KMS-11 (cell line): Measurements from ENCODE around the gene ACOXL.

Source experiments
- H2AFZ ChIP-seq: fragments of 200-600 bp; sonication (generic); 2 replicates; pipeline ENCODE4 v1.6.1; 2016; ENCODE audit warnings: antibody characterized with exemption, mixed run types, low read depth
- H3K27ac ChIP-seq: fragments of 200-600 bp; sonication (generic); 2 replicates; pipeline ENCODE4 v1.6.1; 2016; ENCODE audit warnings: mild to moderate bottlenecking, mixed run types
- H3K27me3 ChIP-seq: fragments of 200-600 bp; sonication (generic); 2 replicates; pipeline ENCODE4 v1.6.1; 2017; ENCODE audit warnings: mild to moderate bottlenecking, low read depth, mixed run types, moderate library complexity; ENCODE audit not compliant: insufficient read depth
- H3K36me3 ChIP-seq: fragments of 200-600 bp; sonication (generic); 2 replicates; pipeline ENCODE4 v1.6.1; 2017; ENCODE audit warnings: mild to moderate bottlenecking, mixed run types; ENCODE audit not compliant: insufficient read depth
- H3K4me1 ChIP-seq: fragments of 200-600 bp; sonication (generic); 2 replicates; pipeline ENCODE4 v1.6.1; 2016; ENCODE audit warnings: mild to moderate bottlenecking, low read depth, mixed run types; ENCODE audit not compliant: poor library complexity, severe bottlenecking
- H3K4me2 ChIP-seq: fragments of 200-600 bp; sonication (generic); 2 replicates; pipeline ENCODE4 v1.7.0; 2016; ENCODE audit warnings: mild to moderate bottlenecking, mixed run types
- H3K4me3 ChIP-seq: fragments of 200-600 bp; sonication (generic); IDR thresholded peaks from 2 replicates; pipeline ENCODE4 v1.6.1; 2017; ENCODE audit warnings: low read depth, low read length, mixed read lengths; ENCODE audit not compliant: insufficient read depth
- H3K79me2 ChIP-seq: fragments of 200-600 bp; sonication (generic); 2 replicates; pipeline ENCODE4 v1.6.1; 2016; ENCODE audit warnings: low read depth, mixed run types; ENCODE audit not compliant: insufficient read depth
- H3K9ac ChIP-seq: fragments of 200-600 bp; sonication (generic); 2 replicates; pipeline ENCODE4 v1.6.1; 2016; ENCODE audit warnings: mild to moderate bottlenecking, mixed run types
- H4K20me1 ChIP-seq: fragments of 200-600 bp; sonication (generic); 2 replicates; pipeline ENCODE4 v1.6.1; 2016; ENCODE audit warnings: mild to moderate bottlenecking, mixed run types; ENCODE audit not compliant: insufficient read depth
- CTCF ChIP-seq: fragments of 200-600 bp; sonication (generic); conservative IDR thresholded peaks from 2 replicates; pipeline ENCODE4 v1.6.1; 2017; ENCODE audit warnings: low read depth, mild to moderate bottlenecking, antibody characterized with exemption, low read length, moderate library complexity, mixed read lengths

The ACOXL gene

DNA sequence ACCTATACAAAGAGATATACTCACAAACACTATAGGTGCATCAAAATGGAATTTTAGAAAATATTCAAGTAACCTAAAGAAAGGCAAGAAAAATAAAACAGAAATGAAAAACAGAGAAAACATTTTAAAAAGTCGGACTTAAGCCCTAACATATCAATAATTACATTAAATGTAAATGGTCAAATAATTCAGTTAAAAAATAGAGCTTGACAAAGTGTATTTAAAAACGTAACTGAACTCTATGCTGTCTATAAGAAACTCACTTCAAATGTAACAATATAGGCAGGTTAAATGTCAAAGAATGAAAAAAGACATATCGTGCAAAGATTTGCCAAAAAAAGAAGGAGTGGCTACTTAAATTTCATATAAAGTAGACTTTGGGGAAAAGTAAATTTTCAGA, 163.9 kb downstream of the ACOXL start:
- no peaks in the 10 kb centered on the region for H3K36me3 ChIP-seq
- H3K9ac ChIP-seq: no peak overlapping the region
- H3K79me2 ChIP-seq: no peaks in the 10 kb centered on the region
- no peaks in the 10 kb centered on the region for H3K4me1 ChIP-seq
- no peak overlapping the region for H3K4me2 ChIP-seq
- H3K27me3 ChIP-seq: no peaks in the 10 kb centered on the region
- no peak overlapping the region for H3K4me3 ChIP-seq
- H4K20me1 ChIP-seq: no peaks in the 10 kb centered on the region
- H3K27ac ChIP-seq: no peak overlapping the region
- no peak overlapping the region for H2AFZ ChIP-seq
- TF ChIP-seq CTCF: no peak

GRCh38 chr2:110897966-110898365, 165.6 kb downstream of the ACOXL start:
- H3K4me2 ChIP-seq: no peak overlapping the region
- no peaks in the 10 kb centered on the region for H3K79me2 ChIP-seq
- no peak overlapping the region for H3K27ac ChIP-seq
- H3K4me3 ChIP-seq: no peak overlapping the region
- no peak overlapping the region for H3K9ac ChIP-seq
- no peaks in the 10 kb centered on the region for H3K4me1 ChIP-seq
- H3K27me3 ChIP-seq: no peaks in the 10 kb centered on the region
- no peak for TF ChIP-seq CTCF
- H3K36me3 ChIP-seq: no peaks in the 10 kb centered on the region
- no peaks in the 10 kb centered on the region for H4K20me1 ChIP-seq
- H2AFZ ChIP-seq: no peak overlapping the region

DNA sequence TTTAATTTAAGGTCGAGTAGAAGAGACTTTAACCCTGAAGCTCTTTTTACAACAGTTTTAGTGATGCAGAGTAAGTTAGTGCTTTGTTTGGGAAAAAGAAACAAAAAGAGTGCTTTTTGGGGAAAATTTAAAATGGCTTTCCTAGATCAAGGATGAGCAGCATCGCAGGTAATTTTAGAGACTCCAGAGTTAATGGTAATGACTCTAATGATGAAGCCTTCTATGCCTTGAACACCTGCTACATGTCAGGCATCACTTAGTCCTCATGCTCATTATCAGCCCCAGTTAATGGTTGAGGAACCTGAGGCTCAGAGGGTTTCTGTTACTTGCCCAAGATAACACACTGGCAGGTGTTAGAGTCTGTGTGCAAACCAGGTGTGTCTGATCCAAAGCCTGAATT, 167.8 kb downstream of the ACOXL start:
- Histone ChIP-seq H3K27me3 (no peaks in the 10 kb centered on the region), H3K27ac (no peak overlapping the region), H3K4me3 (no peak overlapping the region), H3K36me3 (no peaks in the 10 kb centered on the region), H3K4me2 (no peak overlapping the region), H2AFZ (no peak overlapping the region), H3K79me2 (no peaks in the 10 kb centered on the region), H3K4me1 (no peaks in the 10 kb centered on the region), H3K9ac (no peak overlapping the region), H4K20me1 (no peaks in the 10 kb centered on the region)
- no peak for TF ChIP-seq CTCF

- Histone ChIP-seq H3K36me3 (no peaks in the 10 kb centered on the region), H4K20me1 (no peaks in the 10 kb centered on the region), H3K9ac (no peak overlapping the region), H3K79me2 (no peaks in the 10 kb centered on the region), H3K27ac (no peak overlapping the region), H3K4me1 (no peaks in the 10 kb centered on the region), H3K27me3 (no peaks in the 10 kb centered on the region), H3K4me2 (no peak overlapping the region), H2AFZ (no peak overlapping the region), H3K4me3 (no peak overlapping the region)
- no peak for TF ChIP-seq CTCF
These were observed 171.2 kb downstream of the ACOXL start for GRCh38 chr2:110903548-110903947.
